WI38 (cell line): ENCODE measurements around the gene GRAP2.

ENCODE experiments used
- H3K4me3 ChIP-seq: 2 replicates; pipeline ENCODE4 v1.5.1; 2011; ENCODE audit warnings: low read depth, mild to moderate bottlenecking, control low read depth, low read length
- CTCF ChIP-seq: IDR thresholded peaks from 2 replicates; pipeline ENCODE4 v1.5.1; 2012; ENCODE audit warnings: low read depth, mild to moderate bottlenecking, control low read depth, low read length

GRAP2 gene

GRCh38 chr22:39966470-39966869, 65.6 kb downstream of the GRAP2 start:
- no peak for TF ChIP-seq CTCF
- H3K4me3 ChIP-seq = no peak overlapping the region

- no peak for TF ChIP-seq CTCF
- no peak overlapping the region for H3K4me3 ChIP-seq
These were observed 66.4 kb downstream of the GRAP2 start for GRCh38 chr22:39967103-39967829.

GRCh38 chr22:39967996-39968972, 67.4 kb downstream of the GRAP2 start:
- no peak overlapping the region for H3K4me3 ChIP-seq
- TF ChIP-seq CTCF = no peak

- no peak for TF ChIP-seq CTCF
- no peak overlapping the region for H3K4me3 ChIP-seq
These were observed 69.9 kb downstream of the GRAP2 start for GRCh38 chr22:39970742-39971141.

- no peak overlapping the region for H3K4me3 ChIP-seq
- TF ChIP-seq CTCF = no peak
These were observed 71.8 kb downstream of the GRAP2 start for GRCh38 chr22:39972641-39973040.

- H3K4me3 ChIP-seq = no peak overlapping the region
- TF ChIP-seq CTCF = no peak
These were observed 72.8 kb downstream of the GRAP2 start for GRCh38 chr22:39973656-39974055.

- TF ChIP-seq CTCF = no peak
- H3K4me3 ChIP-seq = no peak overlapping the region
These were observed 73.2 kb downstream of the GRAP2 start for GRCh38 chr22:39974065-39974464.
